Adipose tissue (tissue), 3 donors: Measurements from ENCODE around the gene PATJ. TPM values are rescaled to one million over a fixed set of nuclear protein-coding genes. Genes with fewer than 3 reads are reported as not detected.
"Not testable (repeated sequence)": the region's sequence is repeated elsewhere in the genome, so short reads cannot be mapped to it uniquely, and the experiment has no call there.

Source experiments
- H3K27ac ChIP-seq: one replicate; pipeline ENCODE4 v1.5.1; 2013; ENCODE audit warnings: low read depth, low read length
- WGBS, 3 donors: extraction: QIAGEN DNeasy Blood & Tissue Kit; methylation state at CpG; one replicate each; pipeline ENCODE4 v1.1.7; 2013; 5-methylcytosine and 5-hydroxymethylcytosine counted together
- polyA plus RNA-seq, 3 donors: library from polyadenylated mRNA; stranded (reverse); fragments of 200-250 nt; gene quantifications; one replicate each; pipeline ENCODE4 v1.2.3, GENCODE V29; 2013
- donor health status: healthy with polysubstance abuse.
- donor health status: Bipolar disorder and iron deficiency.
- donor health status: healthy.

The PATJ gene
- polyA plus RNA-seq, 3 donors: 2.6 to 9.8 (median 2.9) TPM

GRCh38 chr1:62198069-62198780 is 455.9 kb downstream of the PATJ start:
- WGBS, 3 donors: 46 to 50% (median 48%) methylated on average over 14 of the region's 14 CpGs

GRCh38 chr1:62198781-62199125 is 456.5 kb downstream of the PATJ start:
- WGBS, 3 donors: 7 to 32% (median 18%) methylated on average over 3 of the region's 3 CpGs
- H3K27ac ChIP-seq: no peak overlapping the region

More at GRCh38 chr1:62198069-62198780, 455.9 kb downstream of the PATJ start:
- no peak overlapping the region for H3K27ac ChIP-seq

GRCh38 chr1:62207187-62207586 is 464.9 kb downstream of the PATJ start:
- 95 to 100% (median 98%) methylated on average over 2 of the region's 2 CpGs for WGBS, 3 donors

GRCh38 chr1:62208087-62208486 is 465.8 kb downstream of the PATJ start:
- no peak overlapping the region for H3K27ac ChIP-seq
- WGBS, 3 donors: 94 to 98% (median 95%) methylated on average over 5 of the region's 5 CpGs

More at GRCh38 chr1:62207187-62207586, 464.9 kb downstream of the PATJ start:
- no peak overlapping the region for H3K27ac ChIP-seq

GRCh38 chr1:62208970-62209369 is 466.7 kb downstream of the PATJ start:
- no peak overlapping the region for H3K27ac ChIP-seq
- WGBS, 3 donors: 0 to 51% (median 0%) methylated on average over 1 of the region's 1 CpG

- 59 to 84% (median 67%) methylated on average over 1 of the region's 1 CpG for WGBS, 3 donors
- H3K27ac ChIP-seq: no peak overlapping the region
These were observed 467.8 kb downstream of the PATJ start for GRCh38 chr1:62209931-62210595.

- WGBS, 3 donors: 90 to 97% (median 95%) methylated on average over 1 of the region's 1 CpG
- H3K27ac ChIP-seq: no peak overlapping the region
These were observed 468.7 kb downstream of the PATJ start for GRCh38 chr1:62210960-62211359.

GRCh38 chr1:62212411-62212810 is 470.1 kb downstream of the PATJ start:
- WGBS, 3 donors: 78 to 97% (median 78%) methylated on average over 6 of the region's 6 CpGs
- H3K27ac ChIP-seq: no peak overlapping the region

- H3K27ac ChIP-seq: no peak overlapping the region
- 65 to 91% (median 84%) methylated on average over 6 of the region's 6 CpGs for WGBS, 3 donors
These were observed 471.0 kb downstream of the PATJ start for GRCh38 chr1:62213075-62213914.

GRCh38 chr1:62218604-62219003 is 476.3 kb downstream of the PATJ start:
- 69 to 75% (median 72%) methylated on average over 2 of the region's 2 CpGs for WGBS, 3 donors
- no peak overlapping the region for H3K27ac ChIP-seq

- WGBS, 3 donors: 90 to 97% (median 94%) methylated on average over 9 of the region's 9 CpGs
These were observed 478.2 kb downstream of the PATJ start for GRCh38 chr1:62220456-62220855.

GRCh38 chr1:62221171-62221570 is 478.9 kb downstream of the PATJ start:
- H3K27ac ChIP-seq: no peak overlapping the region
- WGBS, 3 donors: 92 to 96% (median 93%) methylated on average over 1 of the region's 1 CpG

More at GRCh38 chr1:62220456-62220855, 478.2 kb downstream of the PATJ start:
- not testable (repeated sequence) for H3K27ac ChIP-seq

- 88 to 95% (median 90%) methylated on average over 7 to 9 of the region's 9 CpGs for WGBS, 3 donors
- no peak overlapping the region for H3K27ac ChIP-seq
These were observed 480.0 kb downstream of the PATJ start for GRCh38 chr1:62222321-62222720.

GRCh38 chr1:62224182-62224581 is 481.9 kb downstream of the PATJ start:
- H3K27ac ChIP-seq: no peak overlapping the region
- 45 to 48% (median 46%) methylated on average over 2 of the region's 3 CpGs for whole genome bisulfite sequencing, 3 donors

GRCh38 chr1:62227496-62227895 is 485.2 kb downstream of the PATJ start:
- 84 to 87% (median 87%) methylated on average over 10 to 11 of the region's 11 CpGs for WGBS, 3 donors
- no peak overlapping the region for H3K27ac ChIP-seq
